Suppressor macrophage (primary cell): Measurements from ENCODE around the gene FEZF1.
"Not testable (repeated sequence)": the region's sequence is repeated elsewhere in the genome, so short reads cannot be mapped to it uniquely, and the experiment has no call there.

Experiments used
- DNase-seq, 4 experiments: peaks; one replicate each; pipeline ENCODE4 v3.0.0-alpha.2; 2020 to 2022

Gene FEZF1

DNA sequence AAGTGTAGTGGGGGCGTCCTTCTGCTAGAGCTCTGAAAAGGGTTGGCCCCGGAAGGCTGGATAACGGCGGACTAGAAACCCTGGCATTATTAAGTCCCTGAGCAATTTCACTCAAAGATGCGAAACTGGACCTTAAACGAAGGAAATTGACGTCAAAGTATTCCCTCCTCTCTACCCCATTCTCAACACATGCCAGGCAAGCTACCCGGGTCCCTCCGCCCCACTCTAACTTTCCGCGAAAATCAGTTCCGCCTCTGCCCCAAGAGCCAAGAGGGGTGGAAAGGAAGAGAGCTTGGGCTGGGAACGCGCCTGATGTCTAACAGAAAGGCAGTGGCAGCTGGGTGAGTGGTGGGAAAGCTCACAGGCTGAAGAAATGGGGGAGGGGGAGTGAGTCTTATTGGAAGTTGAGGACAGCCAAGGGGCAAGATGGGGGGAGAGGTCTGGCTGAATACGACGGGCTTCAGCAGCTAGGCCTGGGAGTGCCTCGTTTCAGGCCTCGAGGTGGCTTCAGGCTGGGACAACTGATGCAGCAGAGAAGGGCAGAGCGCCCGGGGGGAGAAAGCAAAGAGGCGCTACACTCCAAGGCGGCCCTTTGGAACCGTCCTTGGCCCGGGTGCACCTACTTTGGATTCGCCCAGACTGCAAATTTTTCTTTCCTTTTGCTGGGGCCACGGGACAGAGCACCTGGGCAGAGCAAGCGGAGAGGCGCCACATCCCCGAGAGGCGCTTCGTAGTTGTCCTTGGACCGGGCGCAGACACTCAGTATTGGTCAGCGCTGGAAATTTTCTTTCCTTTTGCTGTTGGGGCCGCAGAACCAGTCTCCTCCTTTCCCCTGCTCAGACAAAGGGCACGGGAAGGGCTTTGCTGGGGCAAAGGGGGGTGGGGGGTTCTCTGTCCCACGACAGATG is 2.0 kb upstream of the FEZF1 start:
- DNase-seq: no peak

DNA sequence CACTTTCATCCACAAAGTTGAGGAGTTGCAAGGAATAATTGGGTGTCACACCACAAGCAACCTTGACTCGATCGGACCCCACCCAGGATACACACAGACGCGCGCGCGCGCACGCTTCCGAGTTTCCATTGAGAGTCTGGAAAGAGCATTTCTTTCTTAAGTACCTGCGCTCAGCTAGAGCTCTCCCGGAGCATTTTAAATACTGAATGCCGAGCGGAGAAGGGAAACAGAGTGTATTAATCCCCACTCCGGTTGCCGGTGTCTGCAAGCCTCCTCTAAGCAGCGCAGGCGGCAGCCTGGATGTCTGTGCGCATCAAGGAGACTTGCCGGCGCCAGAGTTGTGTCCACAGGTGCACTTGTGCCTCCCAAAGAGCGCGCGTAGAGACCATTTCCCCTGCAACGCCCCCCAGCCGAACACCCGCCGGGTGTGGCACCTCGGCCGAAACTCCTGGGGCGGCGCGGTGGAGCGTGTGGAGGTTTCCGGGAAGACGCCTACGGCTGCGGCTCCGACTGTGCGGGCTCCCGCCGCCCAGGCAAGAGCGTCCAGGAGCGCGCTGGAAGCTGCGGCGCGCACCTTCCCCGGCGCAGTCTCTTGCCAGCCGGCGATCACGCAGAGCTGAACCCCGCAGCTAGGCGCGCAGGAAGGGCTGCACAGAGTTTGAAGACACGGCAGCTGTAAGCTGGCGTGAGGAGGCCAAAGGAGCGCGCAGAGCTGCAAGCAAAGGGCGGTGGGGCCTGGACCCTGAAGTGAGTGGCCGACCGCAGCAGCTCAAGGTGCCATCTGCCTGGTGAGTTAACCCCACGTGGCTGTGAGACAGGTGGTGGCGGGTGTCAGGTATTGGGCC is 1.1 kb upstream of the FEZF1 start:
- no peak for DNase-seq

DNA sequence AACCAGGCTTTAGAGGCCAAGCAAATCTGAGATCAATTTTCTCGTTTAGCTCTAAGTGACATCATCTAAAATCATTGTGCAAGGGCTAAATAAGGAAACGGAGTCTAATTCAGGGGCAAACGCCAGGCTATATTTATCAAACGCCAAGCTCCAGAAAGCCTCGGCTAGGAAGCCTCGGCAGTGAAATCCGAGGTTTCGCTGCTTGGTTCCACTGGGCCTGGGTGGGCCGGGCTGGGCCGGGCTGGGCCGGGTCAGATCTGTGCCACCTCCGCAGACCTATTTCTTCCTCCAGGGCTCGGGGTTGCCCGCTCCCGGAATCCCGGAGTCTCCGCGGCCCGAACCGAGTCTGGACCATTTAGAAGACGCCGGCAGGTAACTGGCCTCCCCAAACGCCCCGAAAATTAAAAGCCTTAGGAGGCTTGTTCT is 459 bp upstream of the FEZF1 start:
- no peak for DNase-seq

DNA sequence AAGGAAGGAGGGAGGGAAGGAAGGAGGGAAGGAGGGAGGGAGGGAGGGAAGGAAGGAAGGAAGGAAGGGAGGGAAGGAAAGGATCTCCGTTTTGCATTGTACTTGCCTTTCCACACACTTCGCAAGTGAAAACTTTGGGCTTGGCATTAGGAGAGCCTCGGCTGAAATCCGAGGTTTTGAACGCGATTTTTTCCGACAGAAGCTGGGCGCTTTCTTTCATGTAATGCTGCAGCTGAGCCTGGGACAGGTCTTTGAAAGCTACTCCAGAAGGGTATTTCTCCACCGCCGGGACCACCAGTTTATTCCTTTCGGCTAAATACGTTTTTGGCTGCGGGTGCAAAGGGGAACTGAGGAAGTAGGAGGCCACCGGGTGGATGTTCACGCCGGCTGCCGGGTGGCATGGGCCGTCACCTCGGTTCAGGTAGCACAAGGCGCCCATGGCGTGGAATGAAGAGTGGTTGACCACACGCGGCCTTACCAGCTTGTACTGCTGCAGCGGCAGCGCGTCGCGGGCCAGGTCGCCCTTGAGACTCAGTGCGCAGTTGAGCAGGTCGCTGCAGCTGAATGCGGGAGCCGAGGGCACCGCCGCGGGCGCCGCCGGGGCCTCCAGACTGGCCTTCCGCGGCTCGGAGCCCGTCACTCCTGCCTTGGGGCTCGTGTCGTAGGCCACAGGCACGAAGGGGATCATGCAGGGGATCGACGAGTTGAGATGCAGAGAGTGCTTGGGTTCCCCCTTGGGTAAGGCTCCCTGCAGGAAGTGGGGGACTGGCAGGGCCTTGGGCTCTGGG is 825 bp downstream of the FEZF1 start:
- no peak for DNase-seq

DNA sequence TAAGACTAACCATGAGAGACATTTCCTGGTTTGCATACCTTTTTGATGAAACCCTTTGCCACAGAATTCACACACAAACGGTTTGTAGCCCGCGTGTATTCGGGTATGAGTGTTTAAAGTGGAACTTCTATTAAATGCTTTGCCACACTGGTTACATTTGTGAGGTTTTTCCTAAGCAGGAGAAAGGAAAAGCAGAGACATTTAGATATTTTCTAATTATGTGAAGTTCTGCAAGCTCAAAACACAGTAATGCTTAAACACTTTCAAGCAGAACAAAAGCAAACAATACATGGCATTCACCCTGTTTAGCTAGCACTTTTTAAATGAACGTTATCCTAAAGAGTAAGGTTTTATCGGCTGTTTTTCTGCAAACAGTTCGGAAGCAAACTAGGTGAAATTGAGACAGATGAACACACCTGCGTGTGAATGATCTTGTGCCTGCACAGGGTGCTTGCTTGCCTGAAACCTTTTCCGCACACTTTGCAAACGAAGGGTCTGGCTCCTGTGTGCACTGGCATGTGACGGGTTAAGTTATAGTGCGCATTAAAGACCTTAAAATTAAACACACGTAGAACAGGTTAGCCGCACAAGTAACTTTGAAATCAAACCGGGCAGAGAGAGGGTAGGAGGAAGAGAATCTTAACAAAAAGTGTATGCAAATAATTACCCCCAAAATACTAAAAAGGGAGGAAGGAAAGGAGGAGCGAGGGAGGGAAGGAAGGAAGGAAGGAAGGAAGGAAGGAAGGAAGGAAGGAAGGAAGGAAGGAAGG is 1.6 kb downstream of the FEZF1 start:
- DNase-seq: no peak

DNA sequence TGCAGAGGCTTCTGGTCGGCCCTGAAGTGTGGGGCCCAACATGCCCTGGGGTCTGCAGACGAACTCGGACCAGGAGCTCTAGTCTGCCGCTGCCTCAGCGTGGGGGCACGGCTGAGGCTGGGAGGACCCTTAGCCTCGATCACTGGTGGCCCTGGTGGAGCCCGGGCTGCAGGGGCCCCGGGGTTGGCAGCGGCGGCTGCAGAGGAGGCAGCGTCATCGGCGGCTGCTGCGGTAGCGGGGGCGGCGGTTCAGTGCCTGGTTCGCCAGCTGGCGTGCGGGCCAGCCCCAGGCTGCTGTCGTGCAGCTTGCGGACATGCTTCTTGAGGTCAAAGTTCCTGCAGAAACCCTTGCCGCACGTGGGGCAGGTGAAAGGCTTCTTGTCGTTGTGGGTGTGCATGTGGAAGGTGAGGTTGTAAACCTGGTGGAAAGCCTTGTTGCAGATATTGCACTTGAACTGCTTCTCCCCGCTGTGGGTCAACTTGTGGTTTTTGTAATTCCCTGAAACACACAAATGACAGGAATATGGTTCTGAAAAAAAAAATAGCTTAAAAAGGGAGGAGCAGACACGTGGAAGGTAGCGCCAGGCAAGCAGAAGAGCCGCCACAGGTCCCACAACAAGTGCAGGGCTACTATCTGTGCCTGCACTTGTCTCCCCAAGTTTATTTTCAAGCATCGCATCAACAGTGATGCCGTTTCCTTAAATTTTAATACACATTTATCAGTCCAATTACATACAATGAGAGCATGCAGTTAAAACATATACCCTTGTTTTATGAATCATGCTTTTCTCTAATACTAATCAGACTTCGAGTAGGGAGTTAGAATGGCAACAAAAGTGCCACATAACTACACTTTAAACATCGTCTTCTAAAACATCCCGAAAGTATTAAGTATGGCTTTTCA is 2.4 kb downstream of the FEZF1 start:
- no peak for DNase-seq

DNA sequence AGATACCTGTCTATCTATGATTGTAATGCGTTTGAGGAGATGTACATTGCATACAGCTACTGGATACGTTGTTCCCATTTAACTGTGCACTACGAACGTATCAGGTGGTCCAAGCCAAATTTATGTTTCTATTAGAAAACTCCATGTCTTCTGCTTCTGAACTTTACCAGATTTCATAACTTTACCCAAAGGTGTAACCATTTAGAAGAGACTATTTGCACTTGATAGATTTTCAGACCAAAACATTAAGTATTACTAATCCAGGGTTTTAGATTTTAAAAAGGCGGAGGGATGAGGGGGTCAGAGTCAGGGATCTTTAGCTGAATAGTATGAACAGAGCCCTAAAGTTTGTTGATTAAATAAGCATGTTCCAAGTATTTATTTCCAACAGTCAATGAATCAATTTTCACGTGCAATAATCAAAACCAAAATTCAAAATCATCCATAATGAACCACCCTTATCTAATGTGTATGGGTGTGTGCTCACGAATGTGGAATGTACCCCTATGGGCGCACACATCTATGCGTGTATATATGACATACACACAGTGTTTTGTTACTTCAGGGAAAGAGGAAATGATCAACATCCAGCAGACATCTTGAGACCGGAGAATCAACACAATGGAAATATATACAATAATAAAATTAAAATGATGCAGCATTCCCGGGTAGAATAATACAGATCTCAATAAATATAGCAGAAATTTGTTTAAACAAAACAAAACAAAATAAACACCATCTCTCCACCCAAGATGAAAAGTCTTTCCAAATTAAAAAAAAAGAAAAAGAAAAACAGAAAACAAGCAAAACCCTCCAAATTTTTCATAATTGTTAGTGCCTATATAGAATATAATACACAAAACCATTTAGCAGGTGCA is 3.4 kb downstream of the FEZF1 start:
- DNase-seq: no peak

DNA sequence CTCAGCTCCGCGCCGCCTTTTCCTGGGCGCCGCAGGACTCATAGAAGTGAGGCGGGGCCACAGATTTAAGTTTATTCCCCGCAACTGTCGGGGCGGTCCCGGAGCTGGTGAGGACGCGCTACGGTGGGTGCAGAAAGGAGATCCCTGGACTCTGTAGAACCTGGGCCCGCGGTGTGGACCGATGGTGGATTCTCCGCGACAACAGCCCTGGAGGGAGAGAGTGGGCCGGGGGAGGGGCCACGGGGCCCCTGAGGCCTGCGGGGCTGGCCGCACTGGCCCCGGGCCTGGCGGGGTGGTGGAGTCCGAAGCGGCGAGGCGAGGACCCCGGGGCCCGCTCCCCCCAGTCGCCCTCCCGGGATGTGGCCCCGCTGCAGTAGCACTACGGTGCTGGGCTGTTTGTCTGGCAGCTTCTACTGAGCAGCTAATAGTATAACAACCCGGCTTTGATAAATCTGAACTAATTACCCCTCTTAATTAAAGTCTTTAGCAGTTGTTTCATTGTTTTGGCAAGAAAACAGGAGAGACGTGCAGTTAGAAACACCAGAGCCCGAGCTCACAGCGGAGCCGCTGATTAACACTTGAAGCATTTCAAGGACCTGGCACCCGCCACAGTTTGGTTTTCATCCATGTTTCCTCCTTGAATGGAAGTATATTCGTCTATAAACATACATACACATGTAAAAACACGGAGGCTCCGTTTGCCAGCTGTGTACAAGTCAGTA is 4.2 kb downstream of the FEZF1 start:
- no peak for DNase-seq

DNA sequence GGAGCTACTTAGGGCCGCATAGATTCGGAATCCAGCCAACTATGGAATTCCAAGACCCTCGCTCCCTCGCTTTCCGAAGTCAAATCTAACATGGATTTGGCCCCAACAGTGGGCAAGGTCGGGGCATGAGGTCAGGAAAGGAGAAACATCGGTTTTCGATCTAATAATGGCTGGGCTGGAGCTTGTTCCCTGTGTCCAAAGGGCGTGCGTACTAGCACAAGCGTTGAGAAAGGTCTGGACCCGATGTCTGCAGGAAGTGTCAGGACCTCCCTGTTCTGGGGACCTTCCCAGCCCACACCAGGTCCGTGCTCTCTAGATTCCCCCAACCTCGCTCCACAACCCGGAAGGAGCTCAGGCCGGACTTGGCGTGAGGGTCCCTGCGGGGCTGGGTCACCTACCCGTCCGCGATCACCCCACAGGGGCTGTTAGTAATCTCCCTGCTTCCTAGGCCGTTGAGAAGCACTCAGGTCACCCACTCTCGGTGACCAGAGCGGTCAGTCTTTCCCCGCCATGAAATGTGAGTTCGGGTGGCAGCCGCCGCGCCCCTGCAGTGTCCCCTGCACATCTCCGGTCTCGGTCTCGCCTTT is 4.8 kb downstream of the FEZF1 start:
- DNase-seq: no peak

DNA sequence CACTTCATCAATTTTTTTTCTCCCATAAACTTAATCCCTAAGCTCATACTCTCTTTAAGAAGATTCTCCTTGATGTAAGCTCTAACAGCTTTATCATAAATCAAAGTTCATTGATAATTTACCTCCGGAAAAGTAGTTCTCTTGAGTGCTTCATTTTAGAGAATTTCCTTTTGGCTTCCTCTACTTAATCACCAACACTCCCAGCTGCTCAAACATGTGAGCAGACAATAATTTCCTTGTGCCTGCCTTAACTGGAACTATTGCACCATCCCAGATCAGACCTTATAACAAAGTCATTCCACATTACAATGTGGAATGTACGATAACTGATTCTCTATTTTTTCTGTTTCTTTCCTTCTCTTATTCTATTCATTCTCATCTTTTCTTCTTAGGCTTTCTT is 5.9 kb downstream of the FEZF1 start:
- DNase-seq: no peak

DNA sequence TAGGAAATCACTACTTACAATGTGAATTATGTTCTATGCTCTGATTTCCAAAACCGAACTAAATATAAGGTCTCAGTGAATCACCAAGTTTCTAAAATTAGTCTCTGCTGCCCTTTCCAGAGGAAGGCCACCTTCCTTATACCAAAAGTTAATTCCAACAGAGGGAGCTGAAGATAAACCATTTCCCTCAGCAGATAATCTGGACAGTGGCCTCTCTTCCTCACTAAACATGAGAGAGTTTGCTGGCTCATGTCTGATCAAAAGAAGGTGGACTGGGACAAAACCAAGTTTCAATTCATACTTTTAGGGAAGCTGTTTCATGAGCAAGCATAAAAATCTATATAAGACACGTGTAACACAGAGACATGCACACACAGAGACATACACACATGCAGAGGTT is 6.4 kb downstream of the FEZF1 start:
- no peak for DNase-seq

DNA sequence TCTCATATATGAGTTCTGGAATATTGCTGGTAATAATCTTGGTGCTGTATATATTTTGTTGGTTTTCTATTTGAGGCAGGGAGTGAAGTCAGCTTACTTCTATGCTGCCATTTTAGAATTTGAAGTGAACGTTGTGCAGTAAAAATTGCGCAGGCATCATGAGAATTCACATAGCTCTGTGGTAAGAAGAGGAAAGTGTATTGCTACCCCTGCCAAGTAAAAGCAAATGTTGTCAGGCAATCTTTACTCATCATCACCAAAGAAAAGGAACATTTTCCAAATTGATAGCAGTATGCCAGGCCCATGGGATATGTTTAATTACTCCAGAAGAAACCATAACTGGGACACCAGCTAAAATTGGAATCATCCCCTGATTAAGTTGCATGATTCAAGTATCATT is 13.4 kb downstream of the FEZF1 start:
- no peak for DNase-seq

DNA sequence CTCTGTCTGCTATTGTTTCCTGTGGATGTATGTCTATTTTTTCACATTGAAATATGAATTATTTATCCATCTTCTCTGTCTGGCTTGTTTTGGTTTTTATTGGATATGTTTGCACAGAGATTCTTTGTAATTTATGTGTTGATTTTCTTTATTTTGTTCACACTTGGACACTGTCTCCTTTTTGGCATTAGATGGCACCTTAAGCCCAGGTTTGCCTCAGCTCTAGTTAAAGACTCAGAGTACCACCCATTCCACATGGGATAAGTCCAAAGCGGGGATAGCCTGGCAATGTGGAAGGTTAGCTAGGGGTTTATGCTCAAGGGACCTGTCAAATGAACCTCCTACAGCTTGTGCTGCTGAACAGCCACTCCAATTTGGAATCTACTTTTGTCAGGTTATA is 14.1 kb downstream of the FEZF1 start:
- DNase-seq: no peak

DNA sequence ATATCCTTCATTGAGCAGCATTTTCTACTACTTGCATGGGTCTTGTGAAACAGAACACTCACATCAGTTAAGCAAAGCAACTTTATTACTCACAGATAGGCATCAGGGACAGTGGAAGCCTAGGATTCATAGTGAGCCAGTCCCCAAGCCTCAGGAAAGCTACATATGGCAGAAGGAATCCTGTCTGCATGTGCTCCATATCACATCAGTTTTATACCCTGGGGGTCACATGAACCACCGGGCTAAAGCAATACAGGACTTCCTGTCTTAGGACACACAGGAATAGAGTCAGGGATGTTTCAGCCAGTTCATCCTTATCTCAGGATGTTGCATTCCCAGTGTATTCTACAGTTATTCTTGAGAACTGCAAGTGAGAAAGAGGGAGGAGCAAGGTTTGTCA is 15.1 kb downstream of the FEZF1 start:
- no peak for DNase-seq

DNA sequence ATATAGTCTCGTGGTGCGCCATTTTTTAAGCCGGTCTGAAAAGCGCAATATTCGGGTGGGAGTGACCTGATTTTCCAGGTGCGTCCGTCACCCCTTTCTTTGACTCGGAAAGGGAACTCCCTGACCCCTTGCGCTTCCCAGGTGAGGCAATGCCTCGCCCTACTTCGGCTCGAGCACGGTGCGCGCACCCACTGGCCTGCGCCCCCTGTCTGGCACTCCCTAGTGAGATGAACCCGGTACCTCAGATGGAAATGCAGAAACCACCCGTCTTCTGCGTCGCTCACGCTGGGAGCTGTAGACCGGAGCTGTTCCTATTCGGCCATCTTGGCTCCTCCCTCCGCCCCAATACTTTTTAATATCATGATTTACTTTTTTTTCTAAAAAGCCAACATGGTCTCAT is 19.9 kb downstream of the FEZF1 start:
- not testable (repeated sequence) for DNase-seq

DNA sequence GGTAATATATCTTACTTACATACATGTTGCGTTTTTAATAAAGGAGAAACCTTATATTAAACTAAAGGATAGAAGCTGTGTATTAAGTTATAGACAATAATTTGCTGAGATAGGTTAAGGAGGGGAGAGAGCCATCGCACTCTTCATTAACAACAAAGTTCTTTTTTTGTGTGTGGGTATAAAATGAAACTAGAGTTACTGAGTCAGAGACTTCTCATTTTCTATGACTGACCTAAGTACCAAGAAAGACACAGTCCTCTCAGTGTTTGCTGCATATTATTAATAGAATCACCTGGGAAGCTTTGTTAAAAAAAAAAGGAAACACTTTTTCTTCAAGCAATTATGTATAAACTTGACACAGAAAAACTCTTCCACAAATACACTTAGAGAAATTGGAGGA is 31.4 kb downstream of the FEZF1 start:
- no peak for DNase-seq

DNA sequence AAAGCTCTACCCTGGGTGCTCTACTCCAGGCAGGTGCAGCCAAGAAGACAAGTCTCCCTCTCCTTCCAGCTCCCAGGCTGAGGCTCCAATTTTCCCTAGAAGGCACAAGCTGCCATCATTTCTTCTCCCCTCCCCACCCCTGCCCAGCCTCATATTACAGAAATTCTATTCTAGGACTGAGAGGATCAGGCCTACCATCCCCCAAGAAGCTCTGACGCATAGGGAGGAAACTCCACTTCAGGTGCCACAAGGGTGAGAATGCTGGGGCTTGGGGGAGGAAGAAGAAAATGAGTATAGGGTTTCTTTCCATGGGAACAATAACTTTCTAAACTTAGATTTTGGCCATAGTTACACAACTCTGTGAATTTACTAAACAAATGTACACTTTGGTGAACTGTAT is 35.3 kb downstream of the FEZF1 start:
- DNase-seq: no peak

DNA sequence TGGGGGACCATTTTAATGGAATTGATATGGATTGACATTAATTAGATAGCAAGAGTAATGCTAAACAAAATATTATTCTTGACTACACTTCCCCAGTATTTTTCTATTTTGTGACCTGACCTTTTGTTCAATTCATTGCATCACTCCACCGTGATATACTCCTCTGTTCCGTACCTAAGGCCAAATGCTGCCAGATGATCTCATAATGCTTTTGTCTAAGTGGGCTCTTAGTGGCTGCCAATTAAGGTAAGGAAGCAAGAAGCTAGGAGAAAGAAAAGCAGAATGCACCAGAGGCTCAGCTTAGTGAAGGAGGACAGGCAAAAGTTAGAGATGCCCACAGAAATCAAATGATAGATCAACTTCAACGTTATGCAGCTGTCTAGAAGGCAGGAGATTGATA is 36.4 kb downstream of the FEZF1 start:
- DNase-seq: no peak

DNA sequence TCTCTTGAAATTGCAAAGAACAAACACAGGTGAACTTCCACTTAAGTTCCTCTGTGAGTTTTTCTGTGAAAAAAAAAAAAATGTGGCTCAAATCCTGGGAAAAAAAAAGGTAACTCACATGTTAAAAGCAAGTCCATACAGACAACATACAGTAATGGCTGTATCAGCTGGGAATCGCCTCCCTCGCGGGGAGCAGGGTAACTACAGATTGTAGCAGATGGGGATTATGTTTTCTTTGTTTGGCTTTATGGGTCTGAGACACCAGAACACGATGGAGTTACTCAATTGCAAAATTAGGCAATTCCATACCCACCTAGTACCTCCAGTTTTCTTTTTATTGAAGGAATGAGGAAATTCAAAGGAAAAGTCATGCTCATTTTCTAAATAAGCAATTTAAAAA is 42.3 kb downstream of the FEZF1 start:
- no peak for DNase-seq
